A673 (cell line): Measurements from ENCODE around the gene TOLLIP. TPM values are rescaled to one million over a fixed set of nuclear protein-coding genes. Genes with fewer than 3 reads are reported as not detected.

Source experiments
- BruUV-seq: library from RNA; stranded (reverse); fragments of 400-500 nt; replicated peaks from 2 replicates; lab custom pipeline; 2021; lab: Mats Ljungman, UMichigan
- CTCF ChIA-PET: fragments of 300-600 bp; sonication (Branson Sonifier 250); formaldehyde crosslinking; loops from one replicate; lab custom pipeline; 2022; ENCODE audit warnings: antibody characterized with exemption; lab: Charles Lee
- POLR2A ChIA-PET: fragments of 300-600 bp; sonication (Branson Sonifier 250); formaldehyde crosslinking; loops from one replicate; lab custom pipeline; 2022; ENCODE audit warnings: antibody characterized with exemption; ENCODE audit not compliant: low non-redundant PET; lab: Charles Lee
- DNase-seq: peaks from one replicate; pipeline ENCODE4 v3.0.0-alpha.2; 2015; ENCODE audit warnings: low spot score
- H3K27ac ChIP-seq: fragments of 200-600 bp; sonication (generic); 2 replicates; pipeline ENCODE4 v1.5.1; 2016; ENCODE audit warnings: mixed run types, low read depth, mild to moderate bottlenecking, mixed read lengths, antibody characterized with exemption, low read length; ENCODE audit not compliant: poor library complexity, severe bottlenecking
- H3K27me3 ChIP-seq: fragments of 200-600 bp; sonication (generic); replicated peaks from 2 replicates; pipeline ENCODE4 v1.6.1; 2017; ENCODE audit warnings: mixed run types, low read depth, mild to moderate bottlenecking, mixed read lengths, antibody characterized with exemption, low read length; ENCODE audit not compliant: insufficient read depth, poor library complexity
- H3K36me3 ChIP-seq: fragments of 200-600 bp; sonication (generic); 2 replicates; pipeline ENCODE4 v1.6.1; 2016; ENCODE audit warnings: mixed run types, mild to moderate bottlenecking, mixed read lengths, antibody characterized with exemption, low read length; ENCODE audit not compliant: insufficient read depth, poor library complexity, severe bottlenecking
- H3K4me1 ChIP-seq: fragments of 200-600 bp; sonication (generic); 2 replicates; pipeline ENCODE4 v1.6.1; 2017; ENCODE audit warnings: mixed run types, mild to moderate bottlenecking, mixed read lengths, antibody characterized with exemption, low read length; ENCODE audit not compliant: insufficient read depth, poor library complexity, severe bottlenecking
- H3K4me3 ChIP-seq: fragments of 200-600 bp; sonication (generic); 2 replicates; pipeline ENCODE4 v1.5.1; 2016; ENCODE audit warnings: low read depth, mixed run types, mild to moderate bottlenecking, mixed read lengths, low read length; ENCODE audit not compliant: poor library complexity, severe bottlenecking
- H3K9me3 ChIP-seq: fragments of 200-600 bp; sonication (generic); 2 replicates; pipeline ENCODE4 v1.6.1; 2016; ENCODE audit warnings: mixed run types, low read depth, mild to moderate bottlenecking, mixed read lengths, antibody characterized with exemption, low read length; ENCODE audit not compliant: poor library complexity, severe bottlenecking
- CTCF ChIP-seq: fragments of 300-800, 200-600 bp; sonication (generic); conservative IDR thresholded peaks from 2 replicates; pipeline ENCODE4 v1.5.1; 2017; ENCODE audit warnings: low read depth, mild to moderate bottlenecking, antibody characterized with exemption, low read length, moderate library complexity, mixed read lengths
- EZH2 ChIP-seq: fragments of 200-600 bp; sonication (generic); IDR thresholded peaks from 2 replicates; pipeline ENCODE4 v1.6.1; 2017; ENCODE audit warnings: borderline replicate concordance, low read depth, mild to moderate bottlenecking, mixed read lengths, antibody characterized with exemption, low read length; ENCODE audit not compliant: poor library complexity, severe bottlenecking
- intact Hi-C: fragments of 100-400 bp; cut with micrococcal nuclease; formaldehyde crosslinking; loops from one replicate; pipeline ENCODE4 v1.10.0; 2022; ENCODE audit not compliant: unreplicated experiment
- total RNA-seq: library from RNA; stranded (reverse); gene quantifications from 2 replicates; pipeline ENCODE4 v1.2.3, GENCODE V29; 2021

TOLLIP gene
- total RNA-seq, 1 experiment from 2014 or later: 32.5 TPM

- POLR2A ChIA-PET: no interaction called here
- H3K27me3 ChIP-seq: no peaks in the 10 kb centered on the region
- H3K36me3 ChIP-seq: no peaks in the 10 kb centered on the region
- H3K4me3 ChIP-seq: no peak overlapping the region
- no peak overlapping the region for H3K27ac ChIP-seq
- CTCF ChIA-PET: no interaction called here
- TF ChIP-seq CTCF (no peak), EZH2 (no peak)
- DNase-seq: no peak
- no TSS peak for BruUV-seq
- no peaks in the 10 kb centered on the region for H3K4me1 ChIP-seq
- H3K9me3 ChIP-seq: no peaks in the 10 kb centered on the region
- intact Hi-C loops: no loop called here
Observed at GRCh38 chr11:1288426-1289151, 20.8 kb downstream of the TOLLIP start.

GRCh38 chr11:1287928-1288327 lies 21.5 kb downstream of the TOLLIP start:
- no peaks in the 10 kb centered on the region for H3K4me1 ChIP-seq
- ChIA-PET POLR2A (no interaction called here), CTCF (no interaction called here)
- DNase-seq: no peak
- BruUV-seq: no TSS peak
- H3K36me3 ChIP-seq: no peaks in the 10 kb centered on the region
- H3K27ac ChIP-seq: no peak overlapping the region
- no peaks in the 10 kb centered on the region for H3K9me3 ChIP-seq
- TF ChIP-seq CTCF: no peak
- TF ChIP-seq EZH2: no peak
- no peaks in the 10 kb centered on the region for H3K27me3 ChIP-seq
- intact Hi-C loops: no loop called here
- no peak overlapping the region for H3K4me3 ChIP-seq

- Histone ChIP-seq H3K4me1 (no peaks in the 10 kb centered on the region), H3K36me3 (no peaks in the 10 kb centered on the region), H3K9me3 (no peaks in the 10 kb centered on the region), H3K4me3 (no peak overlapping the region), H3K27ac (no peak overlapping the region), H3K27me3 (no peaks in the 10 kb centered on the region)
- POLR2A ChIA-PET: no interaction called here
- no TSS peak for BruUV-seq
- intact Hi-C loops: no loop called here
- CTCF ChIA-PET: no interaction called here
- no peak for DNase-seq
- TF ChIP-seq EZH2: no peak
- TF ChIP-seq CTCF: no peak
Observed at GRCh38 chr11:1285876-1286275, 23.6 kb downstream of the TOLLIP start.
